Immature natural killer cell (primary cell): Measurements from ENCODE around the gene LOXL4. TPM values are rescaled to one million over a fixed set of nuclear protein-coding genes. Genes with fewer than 3 reads are reported as not detected.

Source experiments
- DNase-seq, 3 donors: peaks; one replicate each; pipeline ENCODE4 v3.0.0; 2022; ENCODE audit warnings: mixed read lengths in 1 of 3
- H3K27ac Mint-ChIP-seq, 6 donors: one replicate each; pipeline ENCODE4 v1.8.0; 2020; ENCODE audit warnings: mixed read lengths in 6 of 6, mild to moderate bottlenecking in 5 of 6, inconsistent platforms in 4 of 6, moderate library complexity in 3 of 6
- H3K27me3 Mint-ChIP-seq, 3 donors: one replicate each; pipeline ENCODE4 v1.8.0; 2020 to 2021; ENCODE audit warnings: low read depth in 3 of 3, mild to moderate bottlenecking in 3 of 3, mixed read lengths in 3 of 3, moderate library complexity in 3 of 3, inconsistent platforms in 1 of 3
- H3K36me3 Mint-ChIP-seq, 3 donors: one replicate each; pipeline ENCODE4 v1.8.0; 2020; ENCODE audit warnings: mixed read lengths in 3 of 3, inconsistent platforms in 2 of 3, mild to moderate bottlenecking in 2 of 3
- H3K4me1 Mint-ChIP-seq, 2 donors: one replicate each; pipeline ENCODE4 v1.8.0; 2020; ENCODE audit warnings: inconsistent platforms in 2 of 2, mild to moderate bottlenecking in 2 of 2, mixed read lengths in 2 of 2, moderate library complexity in 1 of 2
- H3K4me3 Mint-ChIP-seq, 5 donors: one replicate each; pipeline ENCODE4 v1.8.0; 2020; ENCODE audit warnings: mild to moderate bottlenecking in 5 of 5, mixed read lengths in 5 of 5, inconsistent platforms in 3 of 5, moderate library complexity in 3 of 5
- H3K9me3 Mint-ChIP-seq, 6 donors: one replicate each; pipeline ENCODE4 v1.8.0; 2020; ENCODE audit warnings: mild to moderate bottlenecking in 6 of 6, mixed read lengths in 6 of 6, inconsistent platforms in 4 of 6, moderate library complexity in 3 of 6
- polyA plus RNA-seq, 3 donors: library from polyadenylated mRNA; unstranded; fragments of 300-500 nt; fragmentation: Illumina TruSeq; gene quantifications; one replicate each; pipeline ENCODE4 v1.2.3, GENCODE V29; 2021

The LOXL4 gene
- polyA plus RNA-seq, 3 donors from 2014 or later: 0.18 TPM; not detected in 2

- H3K36me3 Mint-ChIP-seq: no peaks in the 10 kb centered on the region
- H3K4me1 Mint-ChIP-seq: peaks cover 0 to 9% of the 10 kb centered on the region in 2 donors
- no peak for DNase-seq
- peak overlapping the region; percentile 58 to 81 (median 70) for H3K4me3 Mint-ChIP-seq
- no peaks in the 10 kb centered on the region for H3K9me3 Mint-ChIP-seq
- peaks cover 8 to 26% (median 12%) of the 10 kb centered on the region in 3 donors for H3K27me3 Mint-ChIP-seq
- H3K27ac Mint-ChIP-seq: peak overlapping the region in 1 of 6 donors; percentile 65
Measured at GRCh38 chr10:98266647-98267046, 1.3 kb downstream of the LOXL4 start.

GRCh38 chr10:98265403-98266378 lies 2.3 kb downstream of the LOXL4 start:
- Mint-ChIP-seq H3K9me3 (no peaks in the 10 kb centered on the region), H3K4me1 (peaks cover 0 to 9% of the 10 kb centered on the region in 2 donors), H3K27me3 (peaks cover 8 to 20% (median 12%) of the 10 kb centered on the region in 3 donors), H3K4me3 (no peak overlapping the region), H3K36me3 (no peaks in the 10 kb centered on the region), H3K27ac (no peak overlapping the region)
- DNase-seq: no peak

GRCh38 chr10:98264378-98265065 lies 3.5 kb downstream of the LOXL4 start:
- Mint-ChIP-seq H3K36me3 (no peaks in the 10 kb centered on the region), H3K27ac (no peak overlapping the region), H3K27me3 (peaks cover 8 to 16% (median 12%) of the 10 kb centered on the region in 3 donors), H3K4me3 (no peak overlapping the region), H3K4me1 (peaks cover 0 to 9% of the 10 kb centered on the region in 2 donors), H3K9me3 (no peaks in the 10 kb centered on the region)
- no peak for DNase-seq

GRCh38 chr10:98263088-98263487 lies 4.9 kb downstream of the LOXL4 start:
- H3K27me3 Mint-ChIP-seq: peaks cover 4 to 6% (median 4%) of the 10 kb centered on the region in 3 donors

GRCh38 chr10:98262571-98262970 lies 5.4 kb downstream of the LOXL4 start:
- no peak overlapping the region for H3K27ac Mint-ChIP-seq
- peaks cover 0 to 9% of the 10 kb centered on the region in 2 donors for H3K4me1 Mint-ChIP-seq
- H3K27me3 Mint-ChIP-seq: peaks cover 4 to 6% (median 4%) of the 10 kb centered on the region in 3 donors
- H3K4me3 Mint-ChIP-seq: no peak overlapping the region
- DNase-seq: peak; percentile 17 to 27 (median 25)
- H3K9me3 Mint-ChIP-seq: no peaks in the 10 kb centered on the region
- H3K36me3 Mint-ChIP-seq: no peaks in the 10 kb centered on the region

More at GRCh38 chr10:98263088-98263487, 4.9 kb downstream of the LOXL4 start:
- no peak for DNase-seq
- Mint-ChIP-seq H3K4me1 (peaks cover 0 to 10% of the 10 kb centered on the region in 2 donors), H3K4me3 (no peak overlapping the region), H3K9me3 (no peaks in the 10 kb centered on the region), H3K36me3 (no peaks in the 10 kb centered on the region), H3K27ac (no peak overlapping the region)

- Mint-ChIP-seq H3K36me3 (peaks cover 0 to 3% (median 0%) of the 10 kb centered on the region in 3 donors), H3K9me3 (no peaks in the 10 kb centered on the region), H3K4me3 (no peak overlapping the region), H3K27ac (no peak overlapping the region), H3K4me1 (peaks cover 0 to 3% of the 10 kb centered on the region in 2 donors), H3K27me3 (peaks cover 2 to 3% (median 3%) of the 10 kb centered on the region in 3 donors)
- DNase-seq: no peak
Measured at GRCh38 chr10:98261436-98262277, 6.3 kb downstream of the LOXL4 start.

GRCh38 chr10:98260752-98261151 lies 7.2 kb downstream of the LOXL4 start:
- H3K4me3 Mint-ChIP-seq: no peak overlapping the region
- H3K36me3 Mint-ChIP-seq: peaks cover 0 to 8% (median 3%) of the 10 kb centered on the region in 3 donors
- H3K27me3 Mint-ChIP-seq: peaks cover 0 to 3% (median 2%) of the 10 kb centered on the region in 3 donors
- no peak for DNase-seq
- H3K4me1 Mint-ChIP-seq: peaks cover 3 to 5% of the 10 kb centered on the region in 2 donors
- no peak overlapping the region for H3K27ac Mint-ChIP-seq
- H3K9me3 Mint-ChIP-seq: no peaks in the 10 kb centered on the region

- Mint-ChIP-seq H3K9me3 (no peaks in the 10 kb centered on the region), H3K4me3 (no peak overlapping the region), H3K36me3 (peaks cover 0 to 9% (median 3%) of the 10 kb centered on the region in 3 donors), H3K27me3 (peaks cover 0 to 3% (median 2%) of the 10 kb centered on the region in 3 donors), H3K27ac (no peak overlapping the region), H3K4me1 (peaks cover 3 to 5% of the 10 kb centered on the region in 2 donors)
- no peak for DNase-seq
Measured at GRCh38 chr10:98260350-98260749, 7.6 kb downstream of the LOXL4 start.

- no peak for DNase-seq
- no peaks in the 10 kb centered on the region for H3K9me3 Mint-ChIP-seq
- peaks cover 0 to 3% (median 0%) of the 10 kb centered on the region in 3 donors for H3K27me3 Mint-ChIP-seq
- no peak overlapping the region for H3K27ac Mint-ChIP-seq
- H3K4me3 Mint-ChIP-seq: no peak overlapping the region
- H3K36me3 Mint-ChIP-seq: peaks cover 0 to 9% (median 3%) of the 10 kb centered on the region in 3 donors
- peaks cover 5 to 7% of the 10 kb centered on the region in 2 donors for H3K4me1 Mint-ChIP-seq
Measured at GRCh38 chr10:98259606-98260315, 8.2 kb downstream of the LOXL4 start.

GRCh38 chr10:98258683-98259454 lies 9.1 kb downstream of the LOXL4 start:
- Mint-ChIP-seq H3K36me3 (peaks cover 0 to 9% (median 3%) of the 10 kb centered on the region in 3 donors), H3K4me1 (peaks cover 11 to 16% of the 10 kb centered on the region in 2 donors), H3K9me3 (no peaks in the 10 kb centered on the region), H3K27me3 (peaks cover 0 to 2% (median 0%) of the 10 kb centered on the region in 3 donors), H3K4me3 (no peak overlapping the region), H3K27ac (no peak overlapping the region)
- DNase-seq: no peak

- Mint-ChIP-seq H3K36me3 (peaks cover 0 to 9% (median 3%) of the 10 kb centered on the region in 3 donors), H3K27ac (no peak overlapping the region), H3K9me3 (no peaks in the 10 kb centered on the region), H3K4me3 (no peak overlapping the region), H3K27me3 (no peaks in the 10 kb centered on the region), H3K4me1 (peaks cover 11 to 19% of the 10 kb centered on the region in 2 donors)
- no peak for DNase-seq
Measured at GRCh38 chr10:98257961-98258360, 10.0 kb downstream of the LOXL4 start.

- Mint-ChIP-seq H3K4me1 (peaks cover 11 to 19% of the 10 kb centered on the region in 2 donors), H3K27ac (no peak overlapping the region), H3K36me3 (peaks cover 0 to 9% (median 3%) of the 10 kb centered on the region in 3 donors), H3K27me3 (no peaks in the 10 kb centered on the region), H3K9me3 (no peaks in the 10 kb centered on the region), H3K4me3 (no peak overlapping the region)
- DNase-seq: no peak
Measured at GRCh38 chr10:98257198-98257597, 10.8 kb downstream of the LOXL4 start.
